B cell (primary cell): ENCODE measurements around the gene ZMAT5.

Experiments
- EZH2 ChIP-seq: IDR thresholded peaks from 2 replicates; pipeline ENCODE4 v1.6.1; 2012; ENCODE audit warnings: borderline replicate concordance, low read depth, mild to moderate bottlenecking, moderate library complexity, low read length; ENCODE audit not compliant: insufficient read depth, poor library complexity, severe bottlenecking
- TF ChIP-seq, protein P1 (sequence below): fragments of 200-600 bp; IDR thresholded peaks from one replicate; pipeline ENCODE4 v1.8.0; 2022; ENCODE audit warnings: antibody characterized with exemption, mild to moderate bottlenecking

DNA sequence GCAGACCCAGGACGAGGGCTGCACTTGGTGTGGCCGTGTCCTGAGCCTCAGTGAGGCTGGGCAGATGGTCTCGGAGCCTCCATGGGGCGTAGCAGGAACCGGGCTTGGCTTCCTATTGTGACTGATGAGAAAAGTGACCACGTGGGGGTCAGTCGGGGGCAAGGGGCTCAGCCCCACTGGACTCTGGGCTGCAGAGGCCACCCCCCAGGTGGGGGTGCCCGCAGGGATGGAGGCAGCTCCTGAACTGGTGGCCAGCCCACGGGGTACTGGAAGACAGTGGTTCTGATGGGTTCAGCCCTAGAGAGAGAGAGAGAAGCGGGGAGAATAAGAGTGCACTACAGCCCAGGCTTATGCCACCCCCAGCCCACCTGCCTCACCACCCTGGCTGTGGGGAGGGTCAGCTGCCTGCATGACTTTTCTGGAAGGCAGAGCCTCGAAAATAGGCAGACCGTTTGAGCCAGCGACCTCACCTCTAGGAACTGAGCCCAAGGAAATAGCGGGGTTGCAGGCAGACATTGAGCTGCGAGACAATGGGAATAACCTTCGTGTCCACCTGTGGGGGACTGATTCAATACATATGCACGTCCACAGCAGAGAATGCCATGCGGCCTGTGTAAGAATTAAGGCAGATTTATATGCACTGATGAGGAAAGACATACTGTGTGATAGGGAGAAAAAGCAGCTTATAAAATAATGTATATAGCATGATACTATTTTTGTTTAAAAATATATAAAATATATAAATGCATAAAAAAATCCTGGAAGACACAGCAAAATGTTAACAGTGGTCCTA lies 35.6 kb downstream of the ZMAT5 start:
- TF ChIP-seq, protein P1, sequence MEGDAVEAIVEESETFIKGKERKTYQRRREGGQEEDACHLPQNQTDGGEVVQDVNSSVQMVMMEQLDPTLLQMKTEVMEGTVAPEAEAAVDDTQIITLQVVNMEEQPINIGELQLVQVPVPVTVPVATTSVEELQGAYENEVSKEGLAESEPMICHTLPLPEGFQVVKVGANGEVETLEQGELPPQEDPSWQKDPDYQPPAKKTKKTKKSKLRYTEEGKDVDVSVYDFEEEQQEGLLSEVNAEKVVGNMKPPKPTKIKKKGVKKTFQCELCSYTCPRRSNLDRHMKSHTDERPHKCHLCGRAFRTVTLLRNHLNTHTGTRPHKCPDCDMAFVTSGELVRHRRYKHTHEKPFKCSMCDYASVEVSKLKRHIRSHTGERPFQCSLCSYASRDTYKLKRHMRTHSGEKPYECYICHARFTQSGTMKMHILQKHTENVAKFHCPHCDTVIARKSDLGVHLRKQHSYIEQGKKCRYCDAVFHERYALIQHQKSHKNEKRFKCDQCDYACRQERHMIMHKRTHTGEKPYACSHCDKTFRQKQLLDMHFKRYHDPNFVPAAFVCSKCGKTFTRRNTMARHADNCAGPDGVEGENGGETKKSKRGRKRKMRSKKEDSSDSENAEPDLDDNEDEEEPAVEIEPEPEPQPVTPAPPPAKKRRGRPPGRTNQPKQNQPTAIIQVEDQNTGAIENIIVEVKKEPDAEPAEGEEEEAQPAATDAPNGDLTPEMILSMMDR: no peak
- TF ChIP-seq EZH2: no peak
